ENCODE results near the gene KCNA2.

The KCNA2 gene

GRCh38 chr1:110630839-110631663, 24.9 kb upstream of the KCNA2 start:
- FAIRE-seq (no peak), DNase-seq (ENCODE audit: insufficient read length, low spot score) (peak; percentile 49)

GRCh38 chr1:110628323-110629105, 22.4 kb upstream of the KCNA2 start:
- no peak for DNase-seq (ENCODE audit: insufficient read length, low spot score)
- no peak for FAIRE-seq

- FAIRE-seq, result no peak
These were observed 21.6 kb upstream of the KCNA2 start for GRCh38 chr1:110627764-110628163.

GRCh38 chr1:110626889-110627288, 20.7 kb upstream of the KCNA2 start:
- DNase-seq (ENCODE audit: insufficient read length, low spot score), result no peak
- no peak for FAIRE-seq

More at GRCh38 chr1:110627764-110628163, 21.6 kb upstream of the KCNA2 start:
- DNase-seq (ENCODE audit: insufficient read length, low spot score), result no peak

- DNase-seq (ENCODE audit: insufficient read length, low spot score) (no peak), FAIRE-seq (no peak)
These were observed 14.5 kb upstream of the KCNA2 start for GRCh38 chr1:110620686-110621085.

- DNase-seq (ENCODE audit: insufficient read length, low spot score) (no peak), FAIRE-seq (no peak)
These were observed 14.1 kb upstream of the KCNA2 start for GRCh38 chr1:110620250-110620615.

- no peak for FAIRE-seq
- DNase-seq (ENCODE audit: insufficient read length, low spot score), result peak; percentile 51
These were observed 13.5 kb upstream of the KCNA2 start for GRCh38 chr1:110619412-110620249.

- FAIRE-seq (no peak), DNase-seq (ENCODE audit: insufficient read length, low spot score) (no peak)
These were observed 12.5 kb upstream of the KCNA2 start for GRCh38 chr1:110618668-110619067.

- FAIRE-seq (no peak), DNase-seq (ENCODE audit: insufficient read length, low spot score) (no peak)
These were observed 11.4 kb upstream of the KCNA2 start for GRCh38 chr1:110617589-110617988.

- FAIRE-seq, result no peak
- no peak for DNase-seq (ENCODE audit: insufficient read length, low spot score)
These were observed 11.0 kb upstream of the KCNA2 start for GRCh38 chr1:110617116-110617515.

GRCh38 chr1:110616587-110616986, 10.4 kb upstream of the KCNA2 start:
- no peak for FAIRE-seq
- no peak for DNase-seq (ENCODE audit: insufficient read length, low spot score)

- no peak for FAIRE-seq
- peak; percentile 50 for DNase-seq (ENCODE audit: insufficient read length, low spot score)
These were observed 9.5 kb upstream of the KCNA2 start for GRCh38 chr1:110615548-110616130.

GRCh38 chr1:110612060-110612745, 6.0 kb upstream of the KCNA2 start:
- FAIRE-seq, result no peak
- DNase-seq (ENCODE audit: insufficient read length, low spot score), result no peak

GRCh38 chr1:110610696-110611286, 4.6 kb upstream of the KCNA2 start:
- no peak for FAIRE-seq

GRCh38 chr1:110610084-110610483, 3.9 kb upstream of the KCNA2 start:
- no peak for DNase-seq (ENCODE audit: insufficient read length, low spot score)
- FAIRE-seq, result no peak

More at GRCh38 chr1:110610696-110611286, 4.6 kb upstream of the KCNA2 start:
- no peak for DNase-seq (ENCODE audit: insufficient read length, low spot score)

- FAIRE-seq, result no peak
- no peak for DNase-seq (ENCODE audit: insufficient read length, low spot score)
These were observed 2.1 kb upstream of the KCNA2 start for GRCh38 chr1:110608247-110608646.

GRCh38 chr1:110607536-110608230, 1.5 kb upstream of the KCNA2 start:
- no peak for DNase-seq (ENCODE audit: insufficient read length, low spot score)
- no peak for FAIRE-seq

GRCh38 chr1:110606657-110607535, 738 bp upstream of the KCNA2 start:
- DNase-seq (ENCODE audit: insufficient read length, low spot score), result no peak
- no peak for FAIRE-seq

Data from HTR-8/SVneo (cell line).